ENCODE results near the gene PIK3CD.
"Not testable (repeated sequence)": the region's sequence is repeated elsewhere in the genome, so short reads cannot be mapped to it uniquely, and the experiment has no call there.

PIK3CD gene

GRCh38 chr1:9732123-9732971 lies 80.8 kb downstream of the PIK3CD start:
- no peak for DNase-seq (ENCODE audit: low read depth in 3 of 3)

DNA sequence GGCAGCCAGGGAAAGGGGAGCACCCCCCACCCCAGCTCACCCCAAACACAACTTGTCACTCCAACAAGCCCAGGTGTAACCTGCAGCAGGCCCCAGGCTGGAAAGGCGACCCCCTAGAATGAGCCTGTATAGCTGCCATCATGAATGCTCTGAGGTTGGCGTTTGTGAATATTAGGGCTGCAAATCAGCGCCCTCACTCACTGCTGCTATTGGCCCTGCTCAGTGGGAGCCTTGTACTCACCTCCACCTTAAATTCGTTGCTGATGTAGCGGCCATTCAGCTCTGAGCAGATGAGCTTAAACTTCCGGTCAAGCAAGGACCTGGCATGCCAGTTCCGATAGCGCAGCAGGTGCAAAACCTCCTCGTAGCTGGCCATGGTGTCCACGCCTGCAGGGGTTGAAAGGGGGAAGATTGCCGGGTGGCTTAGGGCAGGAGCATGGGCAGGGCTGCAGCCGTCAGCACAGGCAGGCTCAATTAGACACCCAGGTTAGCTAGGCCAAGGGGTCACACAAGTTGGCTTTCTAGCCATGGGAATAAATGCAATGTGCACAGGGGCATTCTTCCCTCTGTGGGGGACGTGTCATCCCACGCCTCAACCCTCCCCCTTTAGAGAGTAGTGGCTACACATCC lies 81.7 kb downstream of the PIK3CD start:
- no peak for DNase-seq (ENCODE audit: low read depth in 3 of 3)

- DNase-seq (ENCODE audit: low read depth in 3 of 3), result no peak
Measured at GRCh38 chr1:9735800-9736199, 84.3 kb downstream of the PIK3CD start.

DNA sequence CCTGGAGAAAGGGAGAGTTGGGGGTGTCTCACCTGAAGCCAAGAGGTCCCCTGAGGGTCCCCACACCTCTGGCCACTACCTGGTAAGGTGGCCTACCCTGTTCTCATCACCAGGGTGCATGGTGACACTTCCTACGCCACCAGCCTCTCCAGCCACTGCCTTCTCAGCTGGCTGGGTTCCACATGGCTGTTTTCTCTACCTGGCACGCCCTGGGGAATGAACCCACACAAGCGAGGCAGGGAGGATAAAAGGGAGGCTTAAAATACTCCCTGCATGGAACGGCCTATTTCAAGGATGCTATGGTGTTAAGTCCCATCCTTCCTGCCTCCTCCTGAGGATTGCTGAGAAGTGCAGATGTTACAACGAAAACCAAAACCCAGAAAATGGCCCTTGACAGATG lies 84.7 kb downstream of the PIK3CD start:
- DNase-seq (ENCODE audit: low read depth in 3 of 3), result no peak

GRCh38 chr1:9737057-9737456 lies 85.5 kb downstream of the PIK3CD start:
- DNase-seq (ENCODE audit: low read depth in 3 of 3), result no peak

- no peak for DNase-seq (ENCODE audit: low read depth in 3 of 3)
Measured at GRCh38 chr1:9737671-9738070, 86.1 kb downstream of the PIK3CD start.

DNA sequence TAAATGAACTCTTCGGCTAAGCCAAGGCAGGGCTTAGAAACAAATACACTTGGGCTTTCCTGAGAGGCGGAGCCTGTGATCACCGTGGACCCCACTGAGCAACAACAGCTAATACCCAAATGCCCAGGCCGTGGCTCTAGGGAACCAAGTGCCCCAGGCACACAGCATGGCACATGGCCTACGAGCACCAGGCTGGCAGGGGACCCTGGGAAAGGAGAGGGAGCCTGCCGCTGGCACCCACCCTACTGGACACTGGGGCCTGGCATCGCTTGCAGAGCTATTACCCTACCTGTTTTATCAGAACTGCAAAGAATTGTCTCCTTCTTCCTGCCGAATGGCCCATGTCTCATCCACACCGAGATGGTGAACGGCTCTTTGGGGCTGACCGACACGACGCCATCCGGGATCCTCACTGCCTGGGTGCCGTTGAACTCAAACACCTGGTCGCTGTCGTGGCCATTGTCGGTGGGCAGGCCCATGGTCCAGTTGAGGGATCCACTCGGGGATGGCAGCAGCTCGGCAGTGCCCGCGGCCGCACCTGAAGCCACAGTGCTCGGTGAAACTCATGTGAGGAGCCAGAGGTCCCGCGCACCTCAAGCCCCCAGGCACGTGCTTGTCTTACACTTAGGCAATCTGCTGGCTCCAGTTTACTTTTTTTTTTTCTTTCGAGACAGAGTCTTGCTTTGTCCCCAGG lies 92.7 kb downstream of the PIK3CD start:
- DNase-seq (ENCODE audit: low read depth in 3 of 3), result no peak

GRCh38 chr1:9746211-9746610 lies 94.7 kb downstream of the PIK3CD start:
- DNase-seq (ENCODE audit: low read depth in 3 of 3), result no peak

GRCh38 chr1:9746651-9747050 lies 95.1 kb downstream of the PIK3CD start:
- no peak for DNase-seq (ENCODE audit: low read depth in 3 of 3)

DNA sequence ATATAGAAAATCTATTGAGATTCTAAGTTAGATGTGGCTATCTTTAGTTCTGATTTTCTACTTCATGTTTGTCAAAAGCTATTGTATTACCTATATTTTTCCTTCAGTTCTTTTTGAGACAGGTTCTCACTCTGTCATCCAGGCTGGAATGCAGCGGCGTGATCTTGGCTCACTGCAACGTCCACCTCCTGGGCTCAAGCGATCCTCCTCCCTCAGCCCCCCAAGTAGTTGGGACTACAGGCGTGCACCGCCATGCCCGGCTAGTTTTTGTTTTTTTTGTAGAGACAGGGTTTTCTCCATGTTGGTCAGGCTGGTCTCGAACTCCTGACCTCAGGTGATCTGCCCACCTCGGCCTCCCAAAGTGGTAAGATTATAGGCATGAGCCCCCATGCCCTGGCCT lies 96.9 kb downstream of the PIK3CD start:
- DNase-seq (ENCODE audit: low read depth in 3 of 3), result not testable (repeated sequence)

GRCh38 chr1:9749361-9749760 lies 97.8 kb downstream of the PIK3CD start:
- DNase-seq (ENCODE audit: low read depth in 3 of 3), result no peak

- no peak for DNase-seq (ENCODE audit: low read depth in 3 of 3)
Measured at GRCh38 chr1:9751971-9752370, 100.4 kb downstream of the PIK3CD start.

DNA sequence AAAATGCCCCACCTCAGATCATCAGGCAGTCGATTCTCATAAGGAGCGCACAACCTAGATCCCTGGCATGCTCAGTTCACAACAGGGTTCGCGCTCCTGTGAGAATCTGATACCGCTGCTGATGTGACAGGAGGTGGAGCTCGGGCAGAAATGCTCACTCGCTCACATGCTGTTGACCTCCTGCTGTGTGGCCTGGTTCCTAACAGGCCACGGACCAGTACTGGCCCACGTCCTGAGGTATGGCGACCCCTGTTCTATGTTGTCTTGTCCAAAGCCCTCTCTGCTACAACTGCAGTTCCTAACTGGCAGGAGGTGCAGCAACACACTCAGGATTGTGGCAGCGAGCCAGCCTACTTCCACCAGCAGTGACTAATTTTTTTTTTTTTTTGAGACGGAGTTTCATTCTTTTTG lies 101.6 kb downstream of the PIK3CD start:
- DNase-seq (ENCODE audit: low read depth in 3 of 3), result no peak

DNA sequence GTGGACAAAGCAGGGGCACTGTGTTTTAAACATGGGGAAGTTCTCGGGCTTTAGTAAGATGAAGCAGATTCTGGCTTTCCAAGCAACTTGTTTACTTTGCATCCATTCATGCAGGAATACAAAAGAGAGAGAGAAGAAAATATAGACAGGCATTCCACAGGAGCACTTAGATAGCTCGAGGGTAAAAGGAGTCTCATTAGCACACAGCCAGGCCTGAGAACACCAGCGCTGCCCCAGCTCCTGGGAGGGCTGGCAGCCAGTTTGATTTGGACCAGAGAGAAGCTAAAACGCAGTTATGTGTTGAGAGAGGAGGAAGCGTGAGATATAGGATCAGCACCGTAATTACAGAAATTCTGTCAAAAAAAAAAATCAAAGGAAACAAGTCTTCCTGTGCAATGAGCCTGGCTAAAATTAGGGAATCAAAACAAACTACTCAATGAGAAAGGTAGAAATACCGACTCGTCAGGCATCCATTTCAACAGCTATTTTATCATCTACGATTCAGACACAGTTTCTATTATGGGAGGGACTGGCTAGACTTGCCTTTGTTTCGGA lies 104.0 kb downstream of the PIK3CD start:
- DNase-seq (ENCODE audit: low read depth in 3 of 3), result no peak

- no peak for DNase-seq (ENCODE audit: low read depth in 3 of 3)
Measured at GRCh38 chr1:9758559-9759121, 107.1 kb downstream of the PIK3CD start.

GRCh38 chr1:9759939-9760338 lies 108.4 kb downstream of the PIK3CD start:
- DNase-seq (ENCODE audit: low read depth in 3 of 3), result no peak

- no peak for DNase-seq (ENCODE audit: low read depth in 3 of 3)
Measured at GRCh38 chr1:9760824-9761223, 109.3 kb downstream of the PIK3CD start.

DNA sequence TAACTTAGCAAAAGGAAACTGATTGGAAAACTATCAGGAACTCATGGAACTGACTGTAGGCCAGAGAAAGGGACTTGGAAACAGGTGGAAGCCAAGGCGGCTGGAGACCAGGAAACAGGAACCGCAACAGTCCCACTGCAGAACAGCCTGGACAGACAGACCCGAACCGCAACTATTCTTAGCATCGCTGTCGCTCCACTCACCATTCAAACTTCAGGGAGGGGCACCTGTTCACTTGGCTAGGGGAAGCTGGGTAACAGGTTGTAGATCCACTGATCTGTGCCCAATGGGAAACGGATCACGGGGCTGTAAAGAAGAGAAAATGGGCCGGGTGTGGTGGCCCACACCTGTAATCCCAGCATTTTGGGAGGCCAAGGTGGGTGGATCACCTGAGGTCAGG lies 110.3 kb downstream of the PIK3CD start:
- no peak for DNase-seq (ENCODE audit: low read depth in 3 of 3)

DNA sequence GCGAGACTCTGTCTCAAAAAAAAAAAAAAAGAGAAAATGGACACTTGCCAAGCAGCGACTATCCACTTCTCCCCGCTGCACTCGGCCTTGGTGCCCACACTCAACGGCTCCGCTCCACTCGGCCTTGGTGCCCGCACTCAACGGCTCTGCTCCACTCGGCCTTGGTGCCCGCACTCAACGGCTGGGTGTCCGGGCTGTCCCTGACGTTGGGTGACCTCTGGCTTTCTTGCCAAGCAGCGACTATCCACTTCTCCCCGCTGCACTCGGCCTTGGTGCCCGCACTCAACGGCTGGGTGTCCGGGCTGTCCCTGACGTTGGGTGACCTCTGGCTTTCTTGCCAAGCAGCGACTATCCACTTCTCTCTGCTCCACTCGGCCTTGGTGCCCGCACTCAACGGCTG lies 110.9 kb downstream of the PIK3CD start:
- DNase-seq (ENCODE audit: low read depth in 3 of 3), result not testable (repeated sequence)

- no peak for DNase-seq (ENCODE audit: low read depth in 3 of 3)
Measured at GRCh38 chr1:9763914-9764313, 112.4 kb downstream of the PIK3CD start.

DNA sequence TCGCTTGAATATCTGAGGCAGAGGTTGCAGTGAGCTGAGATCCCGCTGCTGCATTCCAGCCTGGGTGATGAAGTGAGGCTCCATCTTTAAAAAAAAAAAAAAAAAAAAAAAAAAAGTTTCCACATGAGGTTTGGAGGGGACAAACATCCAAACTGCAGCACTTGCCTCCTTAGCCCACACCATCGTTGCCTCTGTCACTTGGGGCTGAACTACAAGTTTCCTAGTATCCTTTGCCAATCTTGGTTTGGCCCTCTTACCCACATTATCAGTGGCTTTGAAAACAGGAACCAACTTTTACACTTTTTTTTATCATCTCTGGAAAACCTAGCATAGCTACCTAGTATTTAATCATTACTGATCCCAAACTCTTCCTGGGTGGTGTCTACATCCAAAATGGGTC lies 113.0 kb downstream of the PIK3CD start:
- DNase-seq (ENCODE audit: low read depth in 3 of 3), result no peak

GRCh38 chr1:9766759-9767442 lies 115.4 kb downstream of the PIK3CD start:
- no peak for DNase-seq (ENCODE audit: low read depth in 3 of 3)

Measured in stimulated activated CD4-positive, alpha-beta T cell treated with anti-CD3 and anti-CD28 coated beads, TNF-alpha, amount 100 ng/mL, for 24 hours (primary cell).